Left lung (tissue), 10 donors: ENCODE measurements around the gene GNG10. TPM values are rescaled to one million over a fixed set of nuclear protein-coding genes. Genes with fewer than 3 reads are reported as not detected.

Source experiments
- ATAC-seq: fragments of 200-7000 bp; cut with Tn5 transposase; one replicate; pipeline ENCODE4 v1.9.1; 2020; ENCODE audit warnings: moderate library complexity
- DNase-seq, 4 donors: peaks; one replicate each; pipeline ENCODE4 v3.0.0-alpha.2; 2013 to 2020
- H3K27ac ChIP-seq, 2 donors: fragments of 200-600 bp; sonication (generic) in 1 of 2; one replicate each; pipeline versions ENCODE4 v1.5.0 to v1.8.0; 2020 to 2021
- H3K27me3 ChIP-seq, 2 donors: fragments of 200-600 bp; sonication (generic) in 1 of 2; one replicate each; pipeline versions ENCODE4 v1.5.0 to v1.8.0; 2020 to 2021
- H3K36me3 ChIP-seq, 2 donors: fragments of 200-600 bp; sonication (generic) in 1 of 2; one replicate each; pipeline versions ENCODE4 v1.5.0 to v1.8.0; 2020 to 2021
- H3K4me1 ChIP-seq, 2 donors: fragments of 200-600 bp; one replicate each; pipeline ENCODE4 v1.8.0; 2021
- H3K4me3 ChIP-seq, 2 donors: fragments of 200-600 bp; sonication (generic) in 1 of 2; one replicate each; pipeline versions ENCODE4 v1.5.0 to v1.8.0; 2020 to 2021; ENCODE audit warnings: mild to moderate bottlenecking in 1 of 2
- H3K9me3 ChIP-seq, 2 donors: fragments of 200-600 bp; sonication (generic) in 1 of 2; one replicate each; pipeline versions ENCODE4 v1.5.0 to v1.8.0; 2020 to 2021
- intact Hi-C, 2 donors: fragments of 100-400 bp; cut with DNase I; formaldehyde crosslinking; loops; one replicate each; pipeline versions ENCODE4 v1.11.2 to v1.14.2; 2022
- polyA plus RNA-seq, 6 donors: library from polyadenylated mRNA; unstranded; fragments of 120-200 nt; gene quantifications; one replicate each; pipeline ENCODE4 v1.2.1, GENCODE V29; 2013; ENCODE audit not compliant: insufficient read length in 6 of 6
- total RNA-seq, 2 donors: library from RNA; stranded (reverse); fragmentation: NEBNext Ultra II Directional; extraction: Animal tissue kit (Norgen Biotek cat#: 25700); gene quantifications; one replicate each; pipeline ENCODE4 v1.2.1, GENCODE V29; 2021
- TF ChIP-seq, protein P1 (sequence below), 2 donors: fragments of 200-600 bp; sonication (generic) in 1 of 2; IDR thresholded peaks; one replicate each; pipeline versions ENCODE4 v1.5.0 to v1.8.0; 2021; ENCODE audit warnings: antibody characterized with exemption in 2 of 2
- donor health status: DM: no; HTN: yes; CAD: no.
- donor health status: DM: no; HTN: no; CAD: no.

GNG10 gene
- total and polyA plus RNA-seq, 8 donors = 46.3 to 79.3 (median 61.8) TPM

DNA sequence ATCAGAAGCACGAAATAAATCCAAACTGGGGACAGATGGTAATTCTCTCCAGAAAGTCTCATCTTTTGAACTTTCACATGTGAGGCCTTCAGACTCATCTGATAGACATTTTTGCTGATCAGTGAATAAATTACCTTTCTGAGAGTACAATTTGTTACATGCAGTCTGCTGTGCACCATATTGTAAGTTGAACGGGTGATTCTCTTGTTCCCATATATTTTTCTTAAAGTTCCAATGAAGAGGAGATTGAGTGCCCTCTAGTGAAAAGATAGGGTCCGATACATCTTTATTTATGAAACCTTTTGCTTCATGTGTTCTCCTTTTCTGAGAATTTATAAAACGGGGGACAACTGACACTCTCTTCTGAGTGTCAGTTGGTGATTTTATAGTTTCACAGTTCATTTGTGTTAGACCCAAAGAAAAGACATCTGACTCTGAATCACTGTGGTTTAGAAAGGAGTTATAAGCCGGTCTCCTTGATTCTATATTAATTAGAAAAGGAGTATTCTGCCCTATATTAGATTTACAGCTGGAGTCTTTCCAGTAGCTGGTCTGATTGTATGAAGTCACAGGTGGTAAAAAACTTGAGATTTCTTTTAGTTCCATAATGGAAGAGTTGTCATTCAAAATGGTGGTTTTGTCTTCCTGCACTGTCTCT is 30.4 kb downstream of the GNG10 start:
- Histone ChIP-seq H3K4me3 (no peak overlapping the region), H3K27me3 (no peaks in the 10 kb centered on the region), H3K27ac (no peak overlapping the region), H3K9me3 (no peaks in the 10 kb centered on the region), H3K36me3 (no peaks in the 10 kb centered on the region), H3K4me1 (peaks cover 0 to 3% of the 10 kb centered on the region in 2 donors)
- TF ChIP-seq, protein P1, sequence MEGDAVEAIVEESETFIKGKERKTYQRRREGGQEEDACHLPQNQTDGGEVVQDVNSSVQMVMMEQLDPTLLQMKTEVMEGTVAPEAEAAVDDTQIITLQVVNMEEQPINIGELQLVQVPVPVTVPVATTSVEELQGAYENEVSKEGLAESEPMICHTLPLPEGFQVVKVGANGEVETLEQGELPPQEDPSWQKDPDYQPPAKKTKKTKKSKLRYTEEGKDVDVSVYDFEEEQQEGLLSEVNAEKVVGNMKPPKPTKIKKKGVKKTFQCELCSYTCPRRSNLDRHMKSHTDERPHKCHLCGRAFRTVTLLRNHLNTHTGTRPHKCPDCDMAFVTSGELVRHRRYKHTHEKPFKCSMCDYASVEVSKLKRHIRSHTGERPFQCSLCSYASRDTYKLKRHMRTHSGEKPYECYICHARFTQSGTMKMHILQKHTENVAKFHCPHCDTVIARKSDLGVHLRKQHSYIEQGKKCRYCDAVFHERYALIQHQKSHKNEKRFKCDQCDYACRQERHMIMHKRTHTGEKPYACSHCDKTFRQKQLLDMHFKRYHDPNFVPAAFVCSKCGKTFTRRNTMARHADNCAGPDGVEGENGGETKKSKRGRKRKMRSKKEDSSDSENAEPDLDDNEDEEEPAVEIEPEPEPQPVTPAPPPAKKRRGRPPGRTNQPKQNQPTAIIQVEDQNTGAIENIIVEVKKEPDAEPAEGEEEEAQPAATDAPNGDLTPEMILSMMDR (IDR thresholded peaks at IDR 0.05) = peak in 1 of 2 donors; percentile 9
- peak in 1 of 4 donors; percentile 35 for DNase-seq
- intact Hi-C loops = no loop called here
- peak; percentile 57 for ATAC-seq

DNA sequence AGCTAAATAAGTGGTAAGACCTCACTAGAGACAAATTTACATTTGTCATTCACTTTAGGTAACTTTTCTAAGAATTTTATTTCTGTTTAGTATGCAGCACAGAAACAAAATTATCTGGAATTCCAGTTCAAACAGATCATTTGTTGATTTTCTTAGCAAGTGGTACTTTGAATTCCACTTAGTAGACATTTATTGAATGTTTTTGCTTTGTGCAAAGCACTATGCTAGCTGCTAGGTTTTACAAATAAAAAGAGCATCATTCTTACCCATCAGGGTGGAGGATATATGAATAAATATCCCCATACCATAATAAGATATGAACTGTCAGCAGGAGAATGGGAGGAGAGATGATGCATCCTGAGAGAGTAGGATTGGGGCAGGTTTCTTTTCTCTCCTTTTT is 35.4 kb downstream of the GNG10 start:
- TF ChIP-seq, protein P1 (IDR thresholded peaks at IDR 0.05) = no peak
- peak; percentile 51 for ATAC-seq
- H3K4me1 ChIP-seq = no peaks in the 10 kb centered on the region
- H3K27me3 ChIP-seq = no peaks in the 10 kb centered on the region
- H3K27ac ChIP-seq = no peak overlapping the region
- DNase-seq = no peak
- H3K9me3 ChIP-seq = peaks cover 0 to 2% of the 10 kb centered on the region in 2 donors
- peaks cover 0 to 3% of the 10 kb centered on the region in 2 donors for H3K36me3 ChIP-seq
- intact Hi-C loops = no loop called here
- H3K4me3 ChIP-seq = no peak overlapping the region

DNA sequence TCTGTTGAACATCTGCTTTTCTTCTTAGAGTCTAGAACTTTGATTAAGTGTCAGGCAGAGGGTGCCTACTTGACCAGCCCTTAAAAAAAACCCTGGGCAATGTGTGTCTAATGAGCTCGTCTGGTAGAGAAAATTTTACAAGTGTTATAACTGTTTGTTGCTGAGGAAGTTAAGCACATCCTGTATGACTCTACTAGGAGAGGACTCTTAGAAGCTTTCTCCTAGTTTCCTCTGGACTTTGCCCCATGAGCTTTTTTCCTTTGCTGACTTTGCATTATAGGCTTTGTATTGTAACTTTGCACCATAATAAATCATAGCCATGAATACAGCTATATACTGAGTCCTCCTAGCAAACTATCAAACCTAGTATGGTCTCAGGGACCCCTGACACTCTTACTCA is 39.4 kb downstream of the GNG10 start:
- Histone ChIP-seq H3K4me3 (no peak overlapping the region), H3K9me3 (peaks cover 0 to 2% of the 10 kb centered on the region in 2 donors), H3K36me3 (peaks cover 0 to 3% of the 10 kb centered on the region in 2 donors), H3K4me1 (no peaks in the 10 kb centered on the region), H3K27me3 (no peaks in the 10 kb centered on the region), H3K27ac (no peak overlapping the region)
- DNase-seq (no peak), ATAC-seq (peak; percentile 41)
- TF ChIP-seq, protein P1 (IDR thresholded peaks at IDR 0.05) = no peak
- intact Hi-C loops = no loop called here

DNA sequence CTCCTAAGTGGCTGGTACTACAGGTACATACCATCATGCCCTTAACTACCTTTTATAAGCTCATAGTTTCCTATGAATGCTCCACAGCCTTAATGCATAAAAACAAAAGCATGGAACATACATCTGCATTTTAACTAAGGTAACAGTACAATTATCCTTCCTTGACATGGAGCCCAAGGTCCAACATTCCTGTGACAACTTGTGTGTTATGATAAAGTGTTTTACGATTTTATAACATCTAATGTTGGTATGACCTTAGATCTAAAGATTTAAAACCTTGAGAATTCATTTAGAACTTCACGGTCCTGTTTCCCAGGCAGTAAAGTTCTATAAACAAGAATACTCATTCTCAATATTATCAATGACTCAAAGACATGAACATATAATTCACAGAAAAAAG is 43.1 kb downstream of the GNG10 start:
- no peak for DNase-seq
- ATAC-seq = no peak

DNA sequence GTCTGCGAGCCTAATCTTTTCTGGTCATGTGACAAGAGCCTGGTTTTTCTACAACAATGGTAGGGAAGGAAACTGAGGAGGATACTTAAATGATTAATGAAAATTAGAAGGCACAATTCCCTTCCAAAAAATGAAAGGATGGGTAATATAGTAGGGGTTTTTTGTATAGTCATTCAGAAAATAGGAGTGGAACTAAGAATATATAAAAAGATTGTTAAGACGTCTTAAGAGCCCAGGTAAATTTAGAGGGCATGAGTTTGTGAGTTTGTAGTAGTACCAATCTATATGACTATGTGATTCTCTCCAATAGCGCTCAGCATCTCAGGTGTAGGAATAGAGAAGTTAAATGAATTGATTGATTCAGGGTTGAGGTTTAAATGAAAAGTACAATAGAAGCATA is 50.1 kb downstream of the GNG10 start:
- H3K4me1 ChIP-seq = no peaks in the 10 kb centered on the region
- no peaks in the 10 kb centered on the region for H3K9me3 ChIP-seq
- no peak overlapping the region for H3K27ac ChIP-seq
- no peak overlapping the region for H3K4me3 ChIP-seq
- no peak for DNase-seq
- H3K27me3 ChIP-seq = no peaks in the 10 kb centered on the region
- intact Hi-C loops = no loop called here
- H3K36me3 ChIP-seq = no peaks in the 10 kb centered on the region
- no peak for ATAC-seq
- TF ChIP-seq, protein P1 (IDR thresholded peaks at IDR 0.05) = no peak

More for the DNA sequence above, 43.1 kb downstream of the GNG10 start:
- Histone ChIP-seq H3K4me1 (no peaks in the 10 kb centered on the region), H3K4me3 (no peak overlapping the region), H3K27ac (no peak overlapping the region), H3K36me3 (peaks cover 0 to 3% of the 10 kb centered on the region in 2 donors), H3K27me3 (no peaks in the 10 kb centered on the region), H3K9me3 (no peaks in the 10 kb centered on the region)
- intact Hi-C loops = no loop called here
- TF ChIP-seq, protein P1 (IDR thresholded peaks at IDR 0.05) = no peak
